HEK293 (cell line): ENCODE data around the gene IL4I1.

ENCODE experiments used
- CTCF ChIA-PET: fragments of 350-600 bp; formaldehyde crosslinking; extraction: SDS; loops from one replicate; lab custom pipeline; 2021; ENCODE audit warnings: antibody characterized with exemption; lab: Yijun Ruan, JAX
- POLR2A ChIA-PET: fragments of 300-600 bp; formaldehyde crosslinking; extraction: SDS; loops from one replicate; lab custom pipeline; 2020; ENCODE audit warnings: antibody characterized with exemption, inconsistent platforms; lab: Yijun Ruan, JAX
- H3K27ac ChIP-seq: fragments of 200-500 bp; sonication (Bioruptor generic); 2 replicates; pipeline ENCODE4 v1.5.1; 2014; ENCODE audit warnings: low read depth, low read length, control low read depth, inconsistent platforms; ENCODE audit errors: extremely low read depth
- H3K36me3 ChIP-seq, 2 experiments: fragments of 200-500 bp in 1 of 2; sonication (Bioruptor generic) in 1 of 2; 1 replicate in 1 of 2; 2 replicates in 1 of 2; pipeline ENCODE4 v1.5.1; 2014 to 2017; ENCODE audit warnings: inconsistent platforms in 2 of 2, low read length in 2 of 2; ENCODE audit not compliant: control insufficient read depth in 2 of 2, insufficient read depth in 1 of 2
- H3K4me1 ChIP-seq: fragments of 200-500 bp; sonication (Bioruptor generic); 2 replicates; pipeline ENCODE4 v1.5.1; 2014; ENCODE audit warnings: mild to moderate bottlenecking, low read length, inconsistent platforms; ENCODE audit not compliant: control insufficient read depth, insufficient read depth
- H3K4me3 ChIP-seq: 2 replicates; pipeline ENCODE4 v1.5.1; 2011; ENCODE audit warnings: low read depth, mild to moderate bottlenecking, control low read depth, low read length, moderate library complexity
- H3K9me3 ChIP-seq: fragments of 200-500 bp; sonication (Bioruptor generic); 2 replicates; pipeline ENCODE4 v1.5.1; 2014; ENCODE audit warnings: low read depth, low read length, inconsistent platforms; ENCODE audit not compliant: control insufficient read depth, insufficient read depth
- KLF1 ChIP-seq: fragments of 450-650 bp; formaldehyde crosslinking; IDR thresholded peaks from 2 replicates; pipeline ENCODE4 v1.5.1; 2016; ENCODE audit warnings: missing biosample characterization, missing genetic modification characterization
- KLF8 ChIP-seq: fragments of 450-650 bp; formaldehyde crosslinking; IDR thresholded peaks from 2 replicates; pipeline ENCODE4 v1.5.1; 2016; ENCODE audit warnings: missing biosample characterization, missing genetic modification characterization
- ZNF146 ChIP-seq: fragments of 450-650 bp; formaldehyde crosslinking; IDR thresholded peaks from 2 replicates; pipeline ENCODE4 v1.5.1; 2016; ENCODE audit warnings: missing biosample characterization, missing genetic modification characterization
- ZNF184 ChIP-seq: fragments of 450-650 bp; IDR thresholded peaks from 2 replicates; pipeline ENCODE4 v1.5.1; 2018; ENCODE audit warnings: missing biosample characterization, mild to moderate bottlenecking, missing genetic modification characterization
- ZNF202 ChIP-seq: fragments of 450-650 bp; formaldehyde crosslinking; IDR thresholded peaks from 2 replicates; pipeline ENCODE4 v1.5.1; 2016; ENCODE audit warnings: missing biosample characterization, missing genetic modification characterization, borderline replicate concordance
- ZNF239 ChIP-seq: fragments of 450-650 bp; formaldehyde crosslinking; IDR thresholded peaks from 2 replicates; pipeline ENCODE4 v1.5.1; 2016; ENCODE audit warnings: missing biosample characterization, missing genetic modification characterization
- ZNF274 ChIP-seq, 2 experiments: fragments of 200-500 bp in 1 of 2; fragments of 450-650 bp in 1 of 2; sonication (Bioruptor generic) in 1 of 2; formaldehyde crosslinking in 1 of 2; IDR thresholded peaks; 2 replicates each; pipeline versions ENCODE4 v1.5.1 to v1.6.1; 2014 to 2016; ENCODE audit warnings: borderline replicate concordance in 1 of 2, inconsistent platforms in 1 of 2, low read length in 1 of 2, missing biosample characterization in 1 of 2, missing genetic modification characterization in 1 of 2
- ZNF362 ChIP-seq: fragments of 450-650 bp; formaldehyde crosslinking; IDR thresholded peaks from 2 replicates; pipeline ENCODE4 v1.5.1; 2016; ENCODE audit warnings: missing biosample characterization, missing genetic modification characterization
- ZNF394 ChIP-seq: fragments of 450-650 bp; formaldehyde crosslinking; IDR thresholded peaks from 2 replicates; pipeline ENCODE4 v1.5.1; 2016; ENCODE audit warnings: missing biosample characterization, missing genetic modification characterization, mild to moderate bottlenecking, moderate library complexity, borderline replicate concordance
- ZNF529 ChIP-seq: fragments of 450-650 bp; formaldehyde crosslinking; IDR thresholded peaks from 2 replicates; pipeline ENCODE4 v1.5.1; 2017; ENCODE audit warnings: missing genetic modification characterization, missing biosample characterization; ENCODE audit not compliant: insufficient replicate concordance
- ZNF843 ChIP-seq: fragments of 450-650 bp; formaldehyde crosslinking; IDR thresholded peaks from 2 replicates; pipeline ENCODE4 v1.5.1; 2016; ENCODE audit warnings: missing biosample characterization, missing genetic modification characterization
- ZSCAN4 ChIP-seq: fragments of 450-650 bp; formaldehyde crosslinking; IDR thresholded peaks from 2 replicates; pipeline ENCODE4 v1.5.1; 2017; ENCODE audit warnings: missing biosample characterization, missing genetic modification characterization
- TF ChIP-seq, protein P1 (sequence below): fragments of 450-650 bp; formaldehyde crosslinking; IDR thresholded peaks from 2 replicates; pipeline ENCODE4 v1.5.1; 2016; ENCODE audit warnings: missing biosample characterization, missing genetic modification characterization, borderline replicate concordance
- TF ChIP-seq, protein P2 (sequence below): fragments of 450-650 bp; formaldehyde crosslinking; IDR thresholded peaks from 2 replicates; pipeline ENCODE4 v1.5.1; 2016; ENCODE audit warnings: missing biosample characterization, missing genetic modification characterization
- TF ChIP-seq, protein P3 (sequence below): fragments of 450-650 bp; formaldehyde crosslinking; IDR thresholded peaks from 2 replicates; pipeline ENCODE4 v1.5.1; 2016; ENCODE audit warnings: missing biosample characterization, missing genetic modification characterization

Gene IL4I1

GRCh38 chr19:49859682-49860335 is 36.9 kb downstream of the IL4I1 start:
- no peak for TF ChIP-seq ZNF184 (tag by site-specific recombination)
- no peak for TF ChIP-seq ZSCAN4 (tag by site-specific recombination)
- no peak for TF ChIP-seq ZNF146 (tag by site-specific recombination)
- TF ChIP-seq ZNF529 (tag by site-specific recombination): no peak
- TF ChIP-seq ZNF274 (IDR thresholded peaks at IDR 0.05; ENCODE audit: low read length): no peak
- TF ChIP-seq ZNF274 (tag by site-specific recombination; IDR thresholded peaks at IDR 0.05; ENCODE audit: borderline replicate concordance): no peak
- 0 out of 2 replicates have a peak, but pooled peaks have one; percentile 4 for TF ChIP-seq KLF8 (tag by site-specific recombination)
- TF ChIP-seq, protein P1, sequence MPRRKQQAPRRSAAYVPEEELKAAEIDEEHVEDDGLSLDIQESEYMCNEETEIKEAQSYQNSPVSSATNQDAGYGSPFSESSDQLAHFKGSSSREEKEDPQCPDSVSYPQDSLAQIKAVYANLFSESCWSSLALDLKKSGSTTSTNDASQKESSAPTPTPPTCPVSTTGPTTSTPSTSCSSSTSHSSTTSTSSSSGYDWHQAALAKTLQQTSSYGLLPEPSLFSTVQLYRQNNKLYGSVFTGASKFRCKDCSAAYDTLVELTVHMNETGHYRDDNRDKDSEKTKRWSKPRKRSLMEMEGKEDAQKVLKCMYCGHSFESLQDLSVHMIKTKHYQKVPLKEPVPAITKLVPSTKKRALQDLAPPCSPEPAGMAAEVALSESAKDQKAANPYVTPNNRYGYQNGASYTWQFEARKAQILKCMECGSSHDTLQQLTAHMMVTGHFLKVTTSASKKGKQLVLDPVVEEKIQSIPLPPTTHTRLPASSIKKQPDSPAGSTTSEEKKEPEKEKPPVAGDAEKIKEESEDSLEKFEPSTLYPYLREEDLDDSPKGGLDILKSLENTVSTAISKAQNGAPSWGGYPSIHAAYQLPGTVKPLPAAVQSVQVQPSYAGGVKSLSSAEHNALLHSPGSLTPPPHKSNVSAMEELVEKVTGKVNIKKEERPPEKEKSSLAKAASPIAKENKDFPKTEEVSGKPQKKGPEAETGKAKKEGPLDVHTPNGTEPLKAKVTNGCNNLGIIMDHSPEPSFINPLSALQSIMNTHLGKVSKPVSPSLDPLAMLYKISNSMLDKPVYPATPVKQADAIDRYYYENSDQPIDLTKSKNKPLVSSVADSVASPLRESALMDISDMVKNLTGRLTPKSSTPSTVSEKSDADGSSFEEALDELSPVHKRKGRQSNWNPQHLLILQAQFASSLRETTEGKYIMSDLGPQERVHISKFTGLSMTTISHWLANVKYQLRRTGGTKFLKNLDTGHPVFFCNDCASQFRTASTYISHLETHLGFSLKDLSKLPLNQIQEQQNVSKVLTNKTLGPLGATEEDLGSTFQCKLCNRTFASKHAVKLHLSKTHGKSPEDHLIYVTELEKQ: no peak
- TF ChIP-seq, protein P2, sequence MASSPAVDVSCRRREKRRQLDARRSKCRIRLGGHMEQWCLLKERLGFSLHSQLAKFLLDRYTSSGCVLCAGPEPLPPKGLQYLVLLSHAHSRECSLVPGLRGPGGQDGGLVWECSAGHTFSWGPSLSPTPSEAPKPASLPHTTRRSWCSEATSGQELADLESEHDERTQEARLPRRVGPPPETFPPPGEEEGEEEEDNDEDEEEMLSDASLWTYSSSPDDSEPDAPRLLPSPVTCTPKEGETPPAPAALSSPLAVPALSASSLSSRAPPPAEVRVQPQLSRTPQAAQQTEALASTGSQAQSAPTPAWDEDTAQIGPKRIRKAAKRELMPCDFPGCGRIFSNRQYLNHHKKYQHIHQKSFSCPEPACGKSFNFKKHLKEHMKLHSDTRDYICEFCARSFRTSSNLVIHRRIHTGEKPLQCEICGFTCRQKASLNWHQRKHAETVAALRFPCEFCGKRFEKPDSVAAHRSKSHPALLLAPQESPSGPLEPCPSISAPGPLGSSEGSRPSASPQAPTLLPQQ (tag by site-specific recombination): peak; percentile 51; the same call in 1 of the 2 replicates
- TF ChIP-seq ZNF239 (tag by site-specific recombination): no peak
- TF ChIP-seq ZNF843: no peak
- TF ChIP-seq ZNF202 (tag by site-specific recombination): no peak
- TF ChIP-seq ZNF362 (tag by site-specific recombination): 0 out of 2 replicates have a peak, but pooled peaks have one; percentile 6
- no peak for TF ChIP-seq ZNF394 (tag by site-specific recombination)
- no peak for TF ChIP-seq KLF1
- TF ChIP-seq, protein P3, sequence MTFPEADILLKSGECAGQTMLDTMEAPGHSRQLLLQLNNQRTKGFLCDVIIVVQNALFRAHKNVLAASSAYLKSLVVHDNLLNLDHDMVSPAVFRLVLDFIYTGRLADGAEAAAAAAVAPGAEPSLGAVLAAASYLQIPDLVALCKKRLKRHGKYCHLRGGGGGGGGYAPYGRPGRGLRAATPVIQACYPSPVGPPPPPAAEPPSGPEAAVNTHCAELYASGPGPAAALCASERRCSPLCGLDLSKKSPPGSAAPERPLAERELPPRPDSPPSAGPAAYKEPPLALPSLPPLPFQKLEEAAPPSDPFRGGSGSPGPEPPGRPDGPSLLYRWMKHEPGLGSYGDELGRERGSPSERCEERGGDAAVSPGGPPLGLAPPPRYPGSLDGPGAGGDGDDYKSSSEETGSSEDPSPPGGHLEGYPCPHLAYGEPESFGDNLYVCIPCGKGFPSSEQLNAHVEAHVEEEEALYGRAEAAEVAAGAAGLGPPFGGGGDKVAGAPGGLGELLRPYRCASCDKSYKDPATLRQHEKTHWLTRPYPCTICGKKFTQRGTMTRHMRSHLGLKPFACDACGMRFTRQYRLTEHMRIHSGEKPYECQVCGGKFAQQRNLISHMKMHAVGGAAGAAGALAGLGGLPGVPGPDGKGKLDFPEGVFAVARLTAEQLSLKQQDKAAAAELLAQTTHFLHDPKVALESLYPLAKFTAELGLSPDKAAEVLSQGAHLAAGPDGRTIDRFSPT (tag by site-specific recombination): 0 out of 2 replicates have a peak, but pooled peaks have one; percentile 5
- no peak overlapping the region for H3K4me3 ChIP-seq
- H3K9me3 ChIP-seq: no peaks in the 10 kb centered on the region
- ChIA-PET POLR2A (interaction anchor here (0.8 to 8.2 kb wide), 8 partner anchors 8 to 93 kb away, joined by 3 to 128 read pairs (median 6); partner anchors contain the start of genes FUZ and PTOV1), CTCF (interaction anchor here (0.6 kb wide), 1 partner anchor 188 kb away, joined by 3 read pairs; no protein-coding TSS in a partner anchor)
- peaks cover 10% of the 10 kb centered on the region; the same call in 1 of the 2 replicates for H3K4me1 ChIP-seq
- peak overlapping the region; percentile 66; the same call in 1 of the 2 replicates for H3K27ac ChIP-seq
- peaks cover 21 to 94% of the 10 kb centered on the region in 2 experiments for H3K36me3 ChIP-seq
